Central memory CD8-positive, alpha-beta T cell (primary cell): ENCODE measurements around the gene SETD3.

Experiments
- ATAC-seq: fragments of 150-1000 bp; cut with Tn5 transposase; replicated peaks from 2 replicates; pipeline ENCODE4 v1.10.0; 2022; ENCODE audit warnings: mild to moderate bottlenecking, moderate FRiP score, moderate number of reproducible peaks; ENCODE audit not compliant: poor library complexity, severe bottlenecking; ENCODE audit errors: extremely low read depth
- DNase-seq, 2 donors: peaks; one replicate each; pipeline ENCODE4 v3.0.0; 2021; ENCODE audit warnings: low spot score in 2 of 2
- H3K27ac Mint-ChIP-seq: one replicate; pipeline ENCODE4 v1.8.0; 2022; ENCODE audit warnings: low read depth, mild to moderate bottlenecking, moderate library complexity, mixed read lengths
- H3K27me3 Mint-ChIP-seq: one replicate; pipeline ENCODE4 v1.8.0; 2022; ENCODE audit warnings: mixed read lengths
- H3K36me3 Mint-ChIP-seq: one replicate; pipeline ENCODE4 v1.8.0; 2022; ENCODE audit warnings: mild to moderate bottlenecking, moderate library complexity, mixed read lengths; ENCODE audit not compliant: insufficient read depth
- H3K4me1 Mint-ChIP-seq: one replicate; pipeline ENCODE4 v1.8.0; 2022; ENCODE audit warnings: mixed read lengths
- H3K4me3 Mint-ChIP-seq: one replicate; pipeline ENCODE4 v1.8.0; 2022; ENCODE audit warnings: mild to moderate bottlenecking, moderate library complexity, mixed read lengths
- H3K9me3 Mint-ChIP-seq: one replicate; pipeline ENCODE4 v1.8.0; 2022; ENCODE audit warnings: mixed read lengths

The SETD3 gene

GRCh38 chr14:99521176-99522024, 40.7 kb upstream of the SETD3 start:
- no peak for DNase-seq
- Mint-ChIP-seq H3K27me3 (no peaks in the 10 kb centered on the region), H3K4me1 (peaks cover 10% of the 10 kb centered on the region), H3K4me3 (no peak overlapping the region), H3K27ac (no peak overlapping the region), H3K9me3 (no peaks in the 10 kb centered on the region), H3K36me3 (peaks cover 2% of the 10 kb centered on the region)
- ATAC-seq = no peak

- Mint-ChIP-seq H3K4me1 (peaks cover 10% of the 10 kb centered on the region), H3K27ac (no peak overlapping the region), H3K27me3 (no peaks in the 10 kb centered on the region), H3K9me3 (no peaks in the 10 kb centered on the region), H3K4me3 (no peak overlapping the region), H3K36me3 (peaks cover 5% of the 10 kb centered on the region)
- ATAC-seq = no peak
- no peak for DNase-seq
Observed at GRCh38 chr14:99520571-99521081, 40.0 kb upstream of the SETD3 start.

- H3K27me3 Mint-ChIP-seq = no peaks in the 10 kb centered on the region
- H3K9me3 Mint-ChIP-seq = no peaks in the 10 kb centered on the region
- DNase-seq (no peak), ATAC-seq (no peak)
- peaks cover 5% of the 10 kb centered on the region for H3K36me3 Mint-ChIP-seq
- peaks cover 4% of the 10 kb centered on the region for H3K4me1 Mint-ChIP-seq
- H3K4me3 Mint-ChIP-seq = no peak overlapping the region
- no peak overlapping the region for H3K27ac Mint-ChIP-seq
Observed at GRCh38 chr14:99519931-99520421, 39.3 kb upstream of the SETD3 start.

GRCh38 chr14:99519347-99519881, 38.8 kb upstream of the SETD3 start:
- H3K27ac Mint-ChIP-seq = no peak overlapping the region

GRCh38 chr14:99518441-99519346, 38.0 kb upstream of the SETD3 start:
- ATAC-seq (peak; percentile 57), DNase-seq (peak; percentile 74 to 86)
- Mint-ChIP-seq H3K4me3 (no peak overlapping the region), H3K36me3 (peaks cover 12% of the 10 kb centered on the region), H3K4me1 (no peaks in the 10 kb centered on the region), H3K27me3 (no peaks in the 10 kb centered on the region), H3K27ac (no peak overlapping the region), H3K9me3 (no peaks in the 10 kb centered on the region)

More at GRCh38 chr14:99519347-99519881, 38.8 kb upstream of the SETD3 start:
- no peak for DNase-seq
- H3K4me3 Mint-ChIP-seq = no peak overlapping the region
- H3K4me1 Mint-ChIP-seq = no peaks in the 10 kb centered on the region
- H3K9me3 Mint-ChIP-seq = no peaks in the 10 kb centered on the region
- ATAC-seq = no peak
- H3K36me3 Mint-ChIP-seq = peaks cover 10% of the 10 kb centered on the region
- H3K27me3 Mint-ChIP-seq = no peaks in the 10 kb centered on the region

- no peaks in the 10 kb centered on the region for H3K27me3 Mint-ChIP-seq
- no peaks in the 10 kb centered on the region for H3K9me3 Mint-ChIP-seq
- H3K4me1 Mint-ChIP-seq = no peaks in the 10 kb centered on the region
- ATAC-seq (no peak), DNase-seq (no peak)
- H3K27ac Mint-ChIP-seq = no peak overlapping the region
- no peak overlapping the region for H3K4me3 Mint-ChIP-seq
- H3K36me3 Mint-ChIP-seq = peaks cover 15% of the 10 kb centered on the region
Observed at GRCh38 chr14:99517643-99518381, 37.2 kb upstream of the SETD3 start.

GRCh38 chr14:99516871-99517642, 36.4 kb upstream of the SETD3 start:
- no peak for DNase-seq
- no peaks in the 10 kb centered on the region for H3K9me3 Mint-ChIP-seq
- H3K4me3 Mint-ChIP-seq = no peak overlapping the region
- peaks cover 18% of the 10 kb centered on the region for H3K36me3 Mint-ChIP-seq
- no peaks in the 10 kb centered on the region for H3K27me3 Mint-ChIP-seq
- H3K27ac Mint-ChIP-seq = no peak overlapping the region
- ATAC-seq = no peak
- H3K4me1 Mint-ChIP-seq = no peaks in the 10 kb centered on the region

- Mint-ChIP-seq H3K27ac (no peak overlapping the region), H3K9me3 (no peaks in the 10 kb centered on the region), H3K4me3 (no peak overlapping the region), H3K27me3 (no peaks in the 10 kb centered on the region), H3K36me3 (peaks cover 21% of the 10 kb centered on the region), H3K4me1 (no peaks in the 10 kb centered on the region)
- DNase-seq (no peak), ATAC-seq (no peak)
Observed at GRCh38 chr14:99516156-99516870, 35.7 kb upstream of the SETD3 start.

GRCh38 chr14:99515301-99516155, 34.9 kb upstream of the SETD3 start:
- Mint-ChIP-seq H3K36me3 (peaks cover 24% of the 10 kb centered on the region), H3K4me1 (no peaks in the 10 kb centered on the region), H3K27me3 (no peaks in the 10 kb centered on the region), H3K4me3 (no peak overlapping the region), H3K27ac (no peak overlapping the region), H3K9me3 (no peaks in the 10 kb centered on the region)
- no peak for ATAC-seq
- DNase-seq = no peak

- peak overlapping the region; percentile 49 for H3K27ac Mint-ChIP-seq
- H3K4me1 Mint-ChIP-seq = no peaks in the 10 kb centered on the region
- no peaks in the 10 kb centered on the region for H3K9me3 Mint-ChIP-seq
- no peak overlapping the region for H3K4me3 Mint-ChIP-seq
- H3K36me3 Mint-ChIP-seq = peaks cover 25% of the 10 kb centered on the region
- ATAC-seq = no peak
- H3K27me3 Mint-ChIP-seq = no peaks in the 10 kb centered on the region
- no peak for DNase-seq
Observed at GRCh38 chr14:99514552-99515300, 34.1 kb upstream of the SETD3 start.
